GM18873 (cell line): ENCODE results near the gene NOP53.
"Not testable (repeated sequence)": the region's sequence is repeated elsewhere in the genome, so short reads cannot be mapped to it uniquely, and the experiment has no call there.

Experiments used
- ATAC-seq: cut with Tn5 transposase; IDR thresholded peaks from one replicate; pipeline ENCODE4 v1.9.1; 2021; ENCODE audit warnings: mild to moderate bottlenecking, moderate library complexity, moderate number of reproducible peaks; ENCODE audit not compliant: unreplicated experiment, low FRiP score

NOP53 gene

DNA sequence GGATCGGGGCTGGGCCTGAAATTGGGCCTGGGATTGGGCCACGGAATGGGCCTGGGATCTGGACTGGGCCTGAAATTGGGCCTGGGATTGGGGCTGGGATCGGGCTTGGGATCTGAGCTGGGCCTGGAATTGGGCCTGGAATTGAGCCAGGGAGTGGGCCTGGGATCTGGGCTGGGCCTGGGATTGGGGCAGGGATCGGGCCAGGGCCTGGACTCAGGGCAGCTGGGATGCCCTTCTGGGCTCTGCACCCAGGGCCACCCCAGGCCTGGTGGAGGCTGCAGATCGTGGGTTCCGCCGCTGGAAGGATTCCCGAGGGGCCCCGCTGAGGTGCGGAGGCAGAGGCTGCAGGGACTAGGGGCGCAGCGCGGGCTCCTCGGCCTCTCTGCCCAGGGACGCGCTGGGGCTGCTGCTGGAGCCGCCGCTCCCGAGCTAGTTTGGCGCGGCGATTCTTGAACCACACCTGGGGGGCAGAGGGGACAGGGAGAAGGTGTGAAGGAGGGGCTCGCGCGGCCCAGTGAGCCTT is 57.2 kb downstream of the NOP53 start:
- ATAC-seq = no peak

DNA sequence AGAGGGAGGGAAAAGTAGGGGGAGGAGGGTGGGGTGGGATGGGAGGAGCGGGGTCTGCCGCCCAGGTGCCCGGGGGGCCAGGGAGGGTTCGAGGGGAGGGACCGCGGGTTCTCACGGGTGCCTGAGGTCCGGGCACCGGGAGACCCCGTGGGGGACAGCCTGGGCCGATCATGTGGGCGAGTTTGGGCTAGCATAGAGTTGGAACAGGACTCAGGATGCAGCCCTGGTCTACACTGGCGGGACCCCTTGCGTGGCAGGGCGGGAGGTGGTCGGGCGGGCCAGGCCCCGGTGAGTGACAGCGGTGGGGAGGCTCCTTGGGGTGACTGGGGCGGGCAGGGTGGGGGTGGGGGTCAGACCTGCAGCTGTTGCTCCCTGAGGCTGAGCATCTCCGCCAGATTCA is 57.8 kb downstream of the NOP53 start:
- ATAC-seq = not testable (repeated sequence)

DNA sequence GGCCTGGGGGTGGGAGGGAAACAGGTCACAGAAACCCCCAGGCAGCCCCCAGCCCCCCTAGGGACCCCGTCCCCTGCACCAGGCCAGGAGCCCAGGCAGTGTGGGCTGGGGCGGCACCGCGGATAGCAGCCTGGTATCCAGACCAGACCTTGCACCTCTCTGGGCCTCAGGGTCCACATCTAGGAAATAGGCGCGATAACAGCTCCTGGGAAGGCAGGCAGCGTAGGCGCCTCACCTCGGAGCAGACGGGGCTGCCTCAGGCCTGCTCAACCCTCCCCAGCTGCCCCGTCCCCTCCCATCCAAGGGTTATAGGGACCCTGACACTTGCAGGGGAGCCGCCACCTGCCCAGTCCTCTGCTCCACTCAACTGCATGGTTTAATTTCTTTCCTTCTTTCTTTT is 58.3 kb downstream of the NOP53 start:
- not testable (repeated sequence) for ATAC-seq

DNA sequence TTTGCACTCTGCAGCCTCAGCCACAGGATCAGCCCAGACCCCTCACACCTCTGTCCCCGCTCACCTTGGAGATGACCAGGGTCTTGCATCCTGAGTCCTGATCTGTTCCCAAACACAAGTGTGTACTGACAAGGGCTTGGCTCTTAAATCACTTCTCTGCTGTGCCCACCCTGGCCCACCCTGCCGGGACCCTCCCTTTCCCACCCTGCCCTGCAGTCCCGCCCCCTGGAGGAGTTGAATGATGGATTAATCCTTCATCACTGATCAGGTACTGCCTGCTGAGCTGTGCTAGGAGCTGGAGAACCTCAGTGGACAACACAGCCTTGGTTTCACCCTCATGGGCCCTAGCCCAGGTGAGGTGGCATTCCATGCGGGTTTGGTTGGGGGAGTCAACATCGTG is 59.1 kb downstream of the NOP53 start, which contains the start of gene TPRX1:
TPRX1 (minus strand) TSS at position 101 of the 400 bp plus-strand sequence; CDS start at position 89, 12 bp downstream.
- not testable (repeated sequence) for ATAC-seq

DNA sequence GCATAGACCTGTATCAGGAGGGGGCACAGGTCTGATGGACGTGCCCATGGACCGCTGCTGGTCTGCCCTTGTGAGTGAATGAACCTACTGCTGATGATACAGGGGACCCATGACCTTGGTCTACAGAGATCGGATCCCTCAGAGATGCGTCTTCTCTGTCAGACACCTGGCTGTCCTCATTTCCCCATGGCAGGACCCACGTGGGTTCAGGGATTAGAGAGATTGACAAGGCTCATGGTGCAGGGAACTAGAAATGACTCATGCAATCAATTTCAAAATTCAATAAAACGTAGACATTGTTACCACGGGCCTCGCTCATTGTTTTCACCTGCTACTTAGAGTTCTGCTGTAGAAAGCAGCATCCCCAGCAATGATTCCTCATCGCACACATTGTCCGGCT is 60.0 kb downstream of the NOP53 start:
- no peak for ATAC-seq

DNA sequence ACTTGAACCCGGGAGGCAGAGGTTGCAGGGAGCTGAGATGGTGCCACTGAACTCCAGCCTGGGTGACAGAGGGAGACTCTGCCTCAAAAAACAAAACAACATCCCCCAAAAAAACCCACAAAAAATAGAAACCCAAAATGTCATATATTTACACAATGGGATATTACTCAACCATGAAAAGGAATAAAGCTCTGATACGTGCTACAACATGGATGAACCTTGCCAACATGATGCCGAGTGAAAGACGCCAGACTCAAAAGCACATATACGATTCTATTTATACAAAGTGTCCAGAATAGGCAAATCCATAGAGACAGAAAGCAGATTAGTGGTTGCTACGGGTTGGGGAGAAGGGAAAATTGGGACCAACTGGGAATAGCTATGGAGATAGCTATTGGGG is 61.1 kb downstream of the NOP53 start:
- no peak for ATAC-seq
